HL-60 (cell line): ENCODE results near the gene NPW.

Experiments used
- GABPA ChIP-seq: IDR thresholded peaks from 2 replicates; pipeline ENCODE4 v1.6.1; 2012; ENCODE audit warnings: low read depth
- POLR2AphosphoS5 ChIP-seq: IDR thresholded peaks from 2 replicates; pipeline ENCODE4 v1.6.1; 2012; ENCODE audit warnings: low read depth
- SPI1 ChIP-seq: IDR thresholded peaks from 2 replicates; pipeline ENCODE4 v1.6.1; 2012; ENCODE audit warnings: low read depth, mild to moderate bottlenecking, borderline replicate concordance
- TF ChIP-seq, protein P1 (sequence below): IDR thresholded peaks from one replicate; pipeline ENCODE4 v1.5.1; 2011; ENCODE audit warnings: low read length, control low read depth, inconsistent platforms; ENCODE audit not compliant: insufficient read depth
- TF ChIP-seq, protein P2 (sequence below): IDR thresholded peaks from 2 replicates; pipeline ENCODE4 v1.6.1; 2012; ENCODE audit warnings: low read depth; ENCODE audit not compliant: insufficient replicate concordance

DNA sequence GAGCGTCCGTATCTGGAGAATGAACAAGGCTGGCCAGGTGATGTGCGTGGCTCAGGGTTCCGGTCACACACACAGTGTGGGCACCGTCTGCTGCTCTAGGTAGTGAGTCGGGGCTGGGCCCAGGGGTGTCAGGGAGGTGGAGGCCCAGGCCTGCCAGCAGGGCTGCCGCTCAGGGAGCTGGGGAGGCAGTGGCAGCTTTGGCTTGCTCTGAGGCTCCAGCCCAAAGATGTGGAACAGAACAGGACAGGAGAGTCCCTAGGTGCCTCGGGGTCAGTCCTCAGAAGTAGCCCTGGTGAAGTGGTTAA is 43.4 kb upstream of the NPW start:
- TF ChIP-seq, protein P1, sequence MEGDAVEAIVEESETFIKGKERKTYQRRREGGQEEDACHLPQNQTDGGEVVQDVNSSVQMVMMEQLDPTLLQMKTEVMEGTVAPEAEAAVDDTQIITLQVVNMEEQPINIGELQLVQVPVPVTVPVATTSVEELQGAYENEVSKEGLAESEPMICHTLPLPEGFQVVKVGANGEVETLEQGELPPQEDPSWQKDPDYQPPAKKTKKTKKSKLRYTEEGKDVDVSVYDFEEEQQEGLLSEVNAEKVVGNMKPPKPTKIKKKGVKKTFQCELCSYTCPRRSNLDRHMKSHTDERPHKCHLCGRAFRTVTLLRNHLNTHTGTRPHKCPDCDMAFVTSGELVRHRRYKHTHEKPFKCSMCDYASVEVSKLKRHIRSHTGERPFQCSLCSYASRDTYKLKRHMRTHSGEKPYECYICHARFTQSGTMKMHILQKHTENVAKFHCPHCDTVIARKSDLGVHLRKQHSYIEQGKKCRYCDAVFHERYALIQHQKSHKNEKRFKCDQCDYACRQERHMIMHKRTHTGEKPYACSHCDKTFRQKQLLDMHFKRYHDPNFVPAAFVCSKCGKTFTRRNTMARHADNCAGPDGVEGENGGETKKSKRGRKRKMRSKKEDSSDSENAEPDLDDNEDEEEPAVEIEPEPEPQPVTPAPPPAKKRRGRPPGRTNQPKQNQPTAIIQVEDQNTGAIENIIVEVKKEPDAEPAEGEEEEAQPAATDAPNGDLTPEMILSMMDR: no peak
- TF ChIP-seq POLR2AphosphoS5: no peak
- TF ChIP-seq, protein P2, sequence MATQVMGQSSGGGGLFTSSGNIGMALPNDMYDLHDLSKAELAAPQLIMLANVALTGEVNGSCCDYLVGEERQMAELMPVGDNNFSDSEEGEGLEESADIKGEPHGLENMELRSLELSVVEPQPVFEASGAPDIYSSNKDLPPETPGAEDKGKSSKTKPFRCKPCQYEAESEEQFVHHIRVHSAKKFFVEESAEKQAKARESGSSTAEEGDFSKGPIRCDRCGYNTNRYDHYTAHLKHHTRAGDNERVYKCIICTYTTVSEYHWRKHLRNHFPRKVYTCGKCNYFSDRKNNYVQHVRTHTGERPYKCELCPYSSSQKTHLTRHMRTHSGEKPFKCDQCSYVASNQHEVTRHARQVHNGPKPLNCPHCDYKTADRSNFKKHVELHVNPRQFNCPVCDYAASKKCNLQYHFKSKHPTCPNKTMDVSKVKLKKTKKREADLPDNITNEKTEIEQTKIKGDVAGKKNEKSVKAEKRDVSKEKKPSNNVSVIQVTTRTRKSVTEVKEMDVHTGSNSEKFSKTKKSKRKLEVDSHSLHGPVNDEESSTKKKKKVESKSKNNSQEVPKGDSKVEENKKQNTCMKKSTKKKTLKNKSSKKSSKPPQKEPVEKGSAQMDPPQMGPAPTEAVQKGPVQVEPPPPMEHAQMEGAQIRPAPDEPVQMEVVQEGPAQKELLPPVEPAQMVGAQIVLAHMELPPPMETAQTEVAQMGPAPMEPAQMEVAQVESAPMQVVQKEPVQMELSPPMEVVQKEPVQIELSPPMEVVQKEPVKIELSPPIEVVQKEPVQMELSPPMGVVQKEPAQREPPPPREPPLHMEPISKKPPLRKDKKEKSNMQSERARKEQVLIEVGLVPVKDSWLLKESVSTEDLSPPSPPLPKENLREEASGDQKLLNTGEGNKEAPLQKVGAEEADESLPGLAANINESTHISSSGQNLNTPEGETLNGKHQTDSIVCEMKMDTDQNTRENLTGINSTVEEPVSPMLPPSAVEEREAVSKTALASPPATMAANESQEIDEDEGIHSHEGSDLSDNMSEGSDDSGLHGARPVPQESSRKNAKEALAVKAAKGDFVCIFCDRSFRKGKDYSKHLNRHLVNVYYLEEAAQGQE: no peak
- TF ChIP-seq GABPA: no peak
- no peak for TF ChIP-seq SPI1
